ENCODE measurements around the gene TSEN54.
A peak's percentile ranks its signal among the peaks of the same experiment; 100 is the strongest.

The TSEN54 gene

DNA sequence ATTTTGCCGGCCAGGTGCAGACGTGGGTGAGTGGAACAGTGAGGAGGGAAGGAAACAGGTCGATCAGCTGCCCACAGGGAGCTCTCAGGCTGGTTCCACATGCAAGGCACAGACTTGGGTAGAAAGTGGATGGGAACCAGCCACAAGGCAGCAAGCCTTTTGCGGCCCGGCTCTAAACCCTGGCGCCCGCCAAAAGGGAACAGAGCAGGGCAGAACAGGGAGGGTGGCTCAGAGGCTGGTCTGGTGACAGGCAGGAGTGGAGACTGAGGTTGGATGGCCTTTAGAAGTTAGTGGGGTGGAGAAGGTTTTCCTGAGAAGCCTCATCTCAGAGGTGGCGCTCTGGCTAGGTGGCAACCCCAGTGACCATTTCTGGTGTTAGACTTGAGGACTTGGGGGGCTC lies 19.5 kb downstream of the TSEN54 start:
- no peak overlapping the region for H3K4me3 ChIP-seq (replicated peaks in 1 of 2; ENCODE audit: low read depth in 2 of 2, low read length in 2 of 2)
- no peak for DNase-seq (ENCODE audit: low read depth in 2 of 2)
- TF ChIP-seq, protein P1, sequence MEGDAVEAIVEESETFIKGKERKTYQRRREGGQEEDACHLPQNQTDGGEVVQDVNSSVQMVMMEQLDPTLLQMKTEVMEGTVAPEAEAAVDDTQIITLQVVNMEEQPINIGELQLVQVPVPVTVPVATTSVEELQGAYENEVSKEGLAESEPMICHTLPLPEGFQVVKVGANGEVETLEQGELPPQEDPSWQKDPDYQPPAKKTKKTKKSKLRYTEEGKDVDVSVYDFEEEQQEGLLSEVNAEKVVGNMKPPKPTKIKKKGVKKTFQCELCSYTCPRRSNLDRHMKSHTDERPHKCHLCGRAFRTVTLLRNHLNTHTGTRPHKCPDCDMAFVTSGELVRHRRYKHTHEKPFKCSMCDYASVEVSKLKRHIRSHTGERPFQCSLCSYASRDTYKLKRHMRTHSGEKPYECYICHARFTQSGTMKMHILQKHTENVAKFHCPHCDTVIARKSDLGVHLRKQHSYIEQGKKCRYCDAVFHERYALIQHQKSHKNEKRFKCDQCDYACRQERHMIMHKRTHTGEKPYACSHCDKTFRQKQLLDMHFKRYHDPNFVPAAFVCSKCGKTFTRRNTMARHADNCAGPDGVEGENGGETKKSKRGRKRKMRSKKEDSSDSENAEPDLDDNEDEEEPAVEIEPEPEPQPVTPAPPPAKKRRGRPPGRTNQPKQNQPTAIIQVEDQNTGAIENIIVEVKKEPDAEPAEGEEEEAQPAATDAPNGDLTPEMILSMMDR (IDR thresholded peaks at IDR 0.05; ENCODE audit: low read depth, low read length), result no peak

DNA sequence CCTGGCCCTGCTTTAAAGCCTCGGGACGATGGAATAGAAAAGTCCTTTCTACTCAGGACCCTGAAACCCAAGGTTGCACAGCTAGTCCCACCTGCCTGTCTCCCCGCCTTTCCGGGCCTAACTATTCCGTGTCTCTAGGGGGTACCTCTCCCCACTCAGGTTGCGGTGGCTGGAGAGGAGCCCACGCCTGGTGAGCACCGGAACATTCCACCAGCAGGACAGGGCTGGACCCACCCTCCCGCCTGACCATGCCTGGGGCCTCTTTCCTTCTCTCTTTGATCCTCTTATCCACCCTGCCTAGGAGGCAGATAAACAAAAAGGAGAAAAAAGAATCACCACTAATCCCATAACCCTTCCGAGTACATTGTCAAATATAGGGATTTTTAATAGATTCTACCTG lies 20.0 kb downstream of the TSEN54 start:
- TF ChIP-seq, protein P1 (IDR thresholded peaks at IDR 0.05; ENCODE audit: low read depth, low read length), result no peak

DNA sequence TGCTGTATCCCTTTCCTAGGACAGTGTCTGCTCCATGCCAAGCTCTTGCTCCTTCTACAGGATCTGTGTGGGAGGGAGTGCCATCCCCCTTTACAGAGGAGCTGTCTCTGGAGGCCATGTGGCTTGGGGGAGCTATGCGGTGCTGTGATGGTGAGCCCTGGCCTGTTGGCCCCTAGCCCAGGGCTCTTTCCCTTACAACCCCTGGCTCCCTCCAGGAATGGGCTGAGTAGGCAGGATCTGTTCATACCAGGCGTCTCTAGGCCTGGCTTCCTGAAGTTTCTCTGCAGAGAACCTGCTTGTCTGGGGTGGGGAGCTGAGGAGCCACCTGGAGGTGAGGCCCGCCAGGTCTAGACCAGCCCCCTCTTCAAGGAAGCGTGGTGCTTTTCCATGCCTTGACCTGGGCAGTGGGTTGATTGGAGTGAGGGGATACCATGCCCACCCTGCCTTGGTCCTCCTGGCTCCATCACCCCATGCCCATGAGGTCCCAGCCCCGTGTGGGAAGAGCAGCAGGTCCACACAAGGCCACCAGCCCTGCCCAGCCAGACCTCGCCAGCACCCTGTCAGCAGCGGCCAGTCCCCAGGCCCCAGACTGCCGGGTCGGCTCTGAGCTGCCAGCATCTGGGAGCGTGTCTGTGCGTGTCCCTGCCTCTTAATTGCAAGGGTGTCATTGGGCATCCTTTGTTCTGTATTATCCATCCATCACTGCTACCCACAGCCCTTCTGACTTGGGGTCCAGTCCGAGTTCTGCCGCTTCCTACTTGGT lies 23.8 kb downstream of the TSEN54 start:
- peak in 1 of 2 donors; percentile 19 for DNase-seq (ENCODE audit: low read depth in 2 of 2)
- TF ChIP-seq, protein P1 (IDR thresholded peaks at IDR 0.05; ENCODE audit: low read depth, low read length), result no peak
- no peak overlapping the region for H3K4me3 ChIP-seq (replicated peaks in 1 of 2; ENCODE audit: low read depth in 2 of 2, low read length in 2 of 2)

More for the DNA sequence above, 20.0 kb downstream of the TSEN54 start:
- no peak for DNase-seq (ENCODE audit: low read depth in 2 of 2)
- no peak overlapping the region for H3K4me3 ChIP-seq (replicated peaks in 1 of 2; ENCODE audit: low read depth in 2 of 2, low read length in 2 of 2)

DNA sequence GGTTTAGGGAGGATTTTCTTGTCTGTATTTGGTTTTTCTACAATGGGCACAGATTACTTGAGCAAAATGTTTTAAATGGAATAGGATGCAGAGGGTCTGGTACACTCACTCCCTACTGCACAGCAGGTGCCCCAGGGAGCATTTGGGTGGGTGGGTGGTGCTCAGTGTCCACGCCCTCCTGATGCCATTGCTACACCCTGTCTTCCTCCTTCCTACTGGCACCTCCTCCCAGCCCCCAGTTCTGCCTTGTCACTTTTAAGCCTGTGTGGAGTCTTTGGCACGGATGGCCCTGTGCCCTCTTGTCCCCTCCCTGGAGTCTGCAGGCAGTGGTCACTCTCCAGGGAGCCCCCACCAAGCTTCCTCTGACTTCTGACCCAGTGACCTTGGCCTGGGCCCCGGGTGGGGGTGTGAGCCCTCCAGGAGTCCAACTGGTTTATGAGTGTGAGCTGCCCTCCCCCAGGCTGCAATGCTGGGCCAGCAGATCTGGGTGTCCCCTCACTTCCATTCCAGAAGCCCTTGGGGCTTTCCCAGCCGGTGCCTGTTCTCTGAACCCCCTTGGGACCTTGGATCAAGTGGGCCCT lies 24.7 kb downstream of the TSEN54 start:
- TF ChIP-seq, protein P1 (IDR thresholded peaks at IDR 0.05; ENCODE audit: low read depth, low read length), result no peak
- H3K4me3 ChIP-seq (replicated peaks in 1 of 2; ENCODE audit: low read depth in 2 of 2, low read length in 2 of 2), result no peak overlapping the region
- no peak for DNase-seq (ENCODE audit: low read depth in 2 of 2)

DNA sequence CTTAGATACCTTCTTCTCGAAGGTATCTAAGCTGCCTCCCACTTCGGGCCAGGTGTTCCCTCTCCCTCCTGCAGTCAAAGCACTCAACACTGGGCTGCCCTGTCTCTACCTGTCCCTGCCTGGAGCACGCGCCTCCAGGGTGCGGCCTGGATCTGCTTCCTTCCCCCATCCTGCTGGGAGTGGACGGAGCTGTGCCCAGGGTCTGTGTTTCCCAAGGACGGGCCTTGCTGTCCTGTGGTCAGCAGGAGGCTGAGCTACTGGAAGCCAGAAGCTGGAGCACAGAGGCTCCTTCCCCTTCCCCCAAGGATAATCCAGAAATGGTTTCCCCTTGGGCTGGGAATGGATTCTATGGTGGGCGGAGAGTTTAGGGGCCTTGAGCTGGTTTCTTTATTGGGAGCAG lies 25.9 kb downstream of the TSEN54 start:
- DNase-seq (ENCODE audit: low read depth in 2 of 2), result no peak
- no peak overlapping the region for H3K4me3 ChIP-seq (replicated peaks in 1 of 2; ENCODE audit: low read depth in 2 of 2, low read length in 2 of 2)
- TF ChIP-seq, protein P1 (IDR thresholded peaks at IDR 0.05; ENCODE audit: low read depth, low read length), result no peak

DNA sequence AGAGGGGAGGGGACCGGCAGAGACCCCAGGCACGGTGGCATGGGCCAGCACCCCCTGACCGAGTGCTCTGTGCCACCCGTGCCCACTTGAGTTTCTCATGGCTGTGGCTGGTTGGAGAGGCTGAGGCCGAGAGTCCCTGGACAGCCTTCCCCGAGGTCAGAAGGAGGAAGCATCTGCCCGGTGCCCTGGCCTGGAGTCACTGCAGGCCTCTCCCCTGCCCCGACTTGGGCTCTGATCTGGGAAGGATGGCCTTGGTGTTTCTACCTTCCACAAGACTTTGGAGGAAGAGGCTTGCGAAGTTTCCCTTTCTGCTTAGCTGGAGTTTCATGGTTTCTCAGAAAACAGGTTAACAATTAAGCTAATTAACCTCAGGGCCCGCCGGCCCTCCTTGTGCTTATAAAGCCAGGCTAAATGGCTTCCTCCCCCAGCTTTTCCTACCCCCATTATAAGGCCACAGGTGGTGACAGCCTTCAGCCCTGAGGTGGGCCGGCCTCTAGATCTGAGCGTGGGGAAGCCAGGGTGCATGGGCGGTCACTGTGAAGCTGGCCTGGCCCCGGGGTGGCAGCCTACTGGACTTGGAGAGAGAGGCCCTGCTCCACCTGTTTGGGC lies 26.5 kb downstream of the TSEN54 start:
- no peak overlapping the region for H3K4me3 ChIP-seq (replicated peaks in 1 of 2; ENCODE audit: low read depth in 2 of 2, low read length in 2 of 2)
- TF ChIP-seq, protein P1 (IDR thresholded peaks at IDR 0.05; ENCODE audit: low read depth, low read length), result no peak
- DNase-seq (ENCODE audit: low read depth in 2 of 2), result no peak

Measured in cardiac fibroblast (primary cell).